Raji (cell line): ENCODE data around the gene C14orf180.

Experiments used
- POLR2A ChIP-seq: IDR thresholded peaks from 2 replicates; pipeline ENCODE4 v1.6.1; 2011; ENCODE audit warnings: low read depth, low read length, control low read depth; ENCODE audit not compliant: insufficient read depth

The C14orf180 gene

DNA sequence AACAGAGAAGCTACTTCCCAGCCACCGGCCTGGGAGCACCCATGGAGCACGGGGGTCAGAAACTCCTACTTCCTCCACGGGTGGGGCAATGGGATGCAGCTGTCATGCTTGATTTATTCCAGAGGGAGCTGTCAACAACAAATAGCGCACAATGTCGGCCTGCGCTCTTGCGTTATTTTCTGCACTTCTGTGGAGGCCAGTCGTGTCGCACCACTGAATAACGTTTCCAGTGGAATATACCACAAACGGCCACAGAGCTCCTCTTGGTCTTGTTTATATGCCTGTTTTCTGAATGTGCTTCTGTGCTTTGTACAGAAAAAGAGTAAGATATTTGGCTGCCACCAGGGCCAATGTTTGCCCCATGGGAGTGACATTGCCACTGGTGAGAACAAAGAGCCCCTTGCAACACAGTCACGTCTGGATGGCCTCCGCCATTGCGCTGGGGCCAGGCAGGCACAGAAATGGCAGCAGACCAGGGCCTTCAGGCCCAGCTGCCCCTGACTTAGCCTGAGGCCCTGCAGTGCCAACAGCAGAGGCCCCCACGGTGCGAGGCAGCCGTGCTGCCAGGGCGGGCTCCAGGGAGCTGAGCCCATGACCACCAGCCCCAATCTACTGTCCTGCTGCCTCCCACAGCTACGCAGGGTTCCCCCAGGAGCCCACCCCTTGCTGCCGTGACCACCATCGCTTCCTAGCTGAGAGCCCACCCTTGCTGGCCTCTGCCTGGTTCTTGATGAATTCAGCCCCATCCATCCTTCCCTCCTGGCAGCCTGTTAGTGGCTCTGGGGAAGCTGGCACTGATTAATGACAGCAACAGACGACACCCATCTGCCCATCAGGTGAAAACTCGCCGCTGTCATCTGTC lies 53.9 kb downstream of the C14orf180 start:
- TF ChIP-seq POLR2A = no peak

DNA sequence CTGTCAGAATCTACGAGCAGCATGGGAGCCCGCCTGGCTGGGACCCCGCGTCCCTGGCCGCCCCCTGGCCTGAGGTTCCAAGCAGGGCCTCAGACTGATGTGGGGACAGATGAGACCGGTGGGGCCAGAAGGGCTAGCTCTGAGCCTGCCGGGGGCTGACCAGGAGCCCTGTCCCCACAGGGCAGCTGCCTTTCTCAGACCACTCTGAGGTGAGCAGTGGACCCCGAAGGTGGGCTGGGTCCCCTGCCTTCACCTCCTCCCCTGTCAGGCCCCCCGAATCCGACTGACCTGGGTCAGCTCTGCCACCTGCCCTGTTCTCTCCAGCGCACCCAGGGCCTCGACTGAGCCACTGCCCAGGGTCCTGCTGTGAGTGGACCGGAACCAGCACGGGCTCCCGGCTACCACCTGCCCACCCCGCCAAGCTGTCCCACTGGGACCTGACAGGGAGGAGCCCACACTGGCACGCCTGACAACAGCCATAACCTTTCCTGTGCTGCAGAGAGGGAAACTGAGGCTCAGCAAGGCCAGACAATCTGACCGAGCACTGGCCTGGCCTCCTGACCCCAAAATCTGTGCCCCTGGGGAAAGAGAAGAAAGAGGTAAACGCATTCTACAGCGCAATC lies 54.7 kb downstream of the C14orf180 start:
- TF ChIP-seq POLR2A = no peak

DNA sequence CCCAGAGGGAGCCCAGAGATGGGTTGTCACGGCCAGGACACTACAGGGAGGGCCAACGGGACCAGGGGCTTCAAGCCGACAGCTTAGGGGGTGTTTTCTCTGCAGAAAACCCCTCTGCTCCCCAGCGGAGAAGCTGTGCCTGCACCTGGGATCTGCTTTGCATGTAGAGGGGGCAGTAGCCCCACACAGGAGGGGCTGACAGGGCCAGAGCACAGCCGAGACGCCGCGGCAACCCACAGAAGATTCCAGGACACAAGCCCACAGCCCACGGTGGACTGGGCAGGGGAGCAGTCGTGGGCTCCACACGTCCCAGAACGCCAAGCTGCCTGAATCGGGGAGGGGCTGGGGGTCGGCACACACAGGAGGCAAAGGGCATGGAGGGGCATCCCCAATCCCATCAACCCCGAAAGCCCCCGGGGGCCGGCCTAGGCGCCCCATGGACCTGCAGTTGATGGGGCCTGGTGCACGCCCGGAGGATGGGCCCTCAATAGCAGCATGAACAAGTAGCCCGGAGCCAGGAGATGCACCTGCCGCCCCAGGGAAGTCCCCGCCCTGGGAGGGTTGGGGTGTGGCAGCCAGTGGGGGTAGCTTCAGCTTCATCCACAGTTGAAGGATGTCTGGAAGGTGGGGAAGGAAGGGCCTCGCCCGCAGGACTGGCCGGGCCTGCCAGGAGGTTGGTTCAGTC lies 55.5 kb downstream of the C14orf180 start:
- no peak for TF ChIP-seq POLR2A

DNA sequence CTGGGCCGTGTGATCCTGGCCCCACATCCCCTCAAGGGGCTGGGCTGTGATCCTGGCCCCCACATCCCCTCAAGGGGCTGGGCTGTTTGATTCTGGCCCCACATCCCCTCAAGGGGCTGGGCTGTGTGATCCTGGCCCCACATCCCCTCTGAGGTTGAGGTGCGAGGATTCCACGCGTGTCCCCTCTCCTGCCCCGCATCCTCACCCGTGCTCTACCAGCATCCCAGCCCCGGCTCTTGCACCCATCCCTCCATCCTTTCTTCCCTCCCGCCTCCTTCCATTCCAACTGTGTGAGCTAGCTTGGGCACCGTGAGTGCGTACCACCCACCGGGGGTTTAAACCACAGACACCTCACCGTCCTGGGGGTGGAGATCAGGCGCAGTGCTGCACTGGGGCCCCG lies 56.2 kb downstream of the C14orf180 start:
- TF ChIP-seq POLR2A = no peak

DNA sequence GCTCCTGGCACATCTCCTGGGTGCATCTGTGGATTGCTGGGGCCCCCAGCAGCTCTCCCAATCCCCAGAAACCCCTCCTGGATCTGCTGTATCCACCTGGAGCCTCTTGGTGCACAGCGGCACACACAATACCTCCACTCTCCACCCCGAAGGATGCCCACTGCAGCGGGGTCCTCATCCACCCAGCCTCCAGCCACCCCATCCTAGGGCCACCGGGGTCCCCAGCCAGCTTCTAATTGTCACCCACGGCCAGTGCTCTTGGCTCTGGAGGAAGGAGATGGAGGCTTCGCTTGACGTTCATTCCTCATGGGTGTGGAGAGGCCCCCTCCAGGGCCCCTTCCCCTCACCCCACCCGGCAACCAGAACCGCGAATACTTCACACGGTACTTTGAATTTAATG lies 56.6 kb downstream of the C14orf180 start:
- no peak for TF ChIP-seq POLR2A

DNA sequence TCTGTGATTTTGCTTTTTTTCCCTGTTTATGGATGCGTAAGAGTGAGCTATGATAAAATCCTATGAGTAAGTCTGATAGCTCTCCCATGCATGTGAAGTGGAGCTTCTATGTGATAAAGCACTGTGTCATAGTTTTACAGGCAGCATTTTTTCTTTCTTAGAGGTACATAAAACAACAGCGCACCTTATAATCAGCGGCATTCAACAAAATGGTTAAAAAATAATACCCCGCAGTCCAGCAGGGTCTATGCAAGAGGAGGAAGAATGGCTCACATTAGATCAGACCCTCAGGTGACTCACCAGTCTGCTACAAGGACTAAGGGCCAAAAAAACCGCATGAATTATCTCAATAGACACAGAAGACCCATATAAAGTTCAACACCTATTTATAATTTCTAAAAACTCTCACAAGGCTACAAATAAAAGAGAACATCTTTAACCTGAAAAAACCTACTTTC lies 58.0 kb downstream of the C14orf180 start:
- no peak for TF ChIP-seq POLR2A

DNA sequence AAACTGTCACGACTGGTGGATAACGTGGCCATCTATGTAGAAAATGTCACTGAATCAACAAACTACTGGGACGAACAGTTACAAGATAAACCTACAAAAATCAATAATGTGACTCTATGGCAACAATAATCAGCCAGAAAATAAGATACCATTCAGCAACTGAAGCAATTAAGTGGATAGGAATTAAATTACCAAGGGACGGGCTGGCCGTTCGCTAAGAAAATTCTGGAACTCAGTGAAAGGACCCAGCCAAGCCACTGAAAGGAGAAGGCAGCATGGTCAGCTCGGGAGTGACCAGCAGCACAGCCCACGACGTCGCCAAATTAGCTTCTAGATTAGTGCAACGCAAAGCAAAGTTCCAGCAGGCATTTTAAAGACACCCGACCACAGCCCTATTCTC lies 58.6 kb downstream of the C14orf180 start:
- TF ChIP-seq POLR2A = no peak

DNA sequence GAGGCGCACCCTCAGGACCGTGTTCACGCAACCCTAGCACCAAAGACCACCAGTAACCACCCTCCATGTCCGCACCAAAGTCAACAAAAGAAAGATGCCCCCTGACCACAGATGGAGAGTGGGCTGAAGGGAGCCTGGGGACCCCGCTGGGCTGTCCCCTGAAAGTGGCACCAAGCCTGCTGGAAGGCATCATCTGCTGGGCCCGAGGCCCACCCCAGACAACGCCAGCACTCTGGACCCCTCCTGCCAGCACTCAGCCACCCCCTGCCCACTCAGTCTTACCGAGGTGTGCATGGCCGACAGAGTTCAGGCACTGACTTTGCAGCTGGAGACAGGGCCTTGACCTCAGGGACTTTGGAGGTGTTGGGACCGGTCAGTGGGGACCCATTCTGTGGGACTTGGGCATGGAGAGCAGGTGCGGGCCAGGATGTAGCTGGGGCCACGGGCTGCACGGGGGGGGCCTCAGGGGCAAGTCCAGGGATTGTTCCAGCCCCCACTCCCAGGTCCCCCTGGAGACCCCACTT lies 59.4 kb downstream of the C14orf180 start:
- no peak for TF ChIP-seq POLR2A

DNA sequence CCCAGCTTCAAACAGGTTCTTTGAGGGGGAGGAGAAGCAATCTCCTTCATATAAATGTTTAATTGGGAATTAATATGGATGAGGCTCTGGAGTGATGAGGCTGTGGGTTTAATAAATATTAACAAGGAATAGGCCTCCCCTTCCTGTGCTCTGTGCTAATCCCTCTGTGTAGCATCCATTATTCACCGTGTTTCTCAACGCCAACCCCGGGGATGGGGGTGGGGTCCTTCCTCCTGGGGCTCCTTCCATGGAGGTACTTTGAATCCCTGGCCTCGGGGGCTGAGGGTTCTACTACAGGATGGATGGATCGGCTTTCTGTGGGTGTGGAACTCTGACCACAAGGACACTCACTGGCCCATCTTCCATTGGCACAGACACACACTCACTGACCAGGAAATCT lies 59.9 kb downstream of the C14orf180 start:
- TF ChIP-seq POLR2A = no peak
